MM.1S (cell line): ENCODE results near the gene SCIMP.

Experiments
- CTCF ChIP-seq: fragments of 300-600 bp; sonication (generic); IDR thresholded peaks from 2 replicates; pipeline ENCODE4 v1.5.1; 2016; ENCODE audit warnings: antibody characterized with exemption, low read length, mixed read lengths
- EZH2 ChIP-seq: fragments of 300-600 bp; sonication (generic); optimal IDR thresholded peaks from 2 replicates; pipeline ENCODE3; 2017; ENCODE audit warnings: low read depth, mild to moderate bottlenecking, antibody characterized with exemption, low read length, mixed read lengths

- TF ChIP-seq CTCF = peak; percentile 86
- TF ChIP-seq EZH2 = no peak
Observed at GRCh38 chr17:5191541-5192417, 42.9 kb downstream of the SCIMP start, which contains the start of gene ZNF594.
